Naive B cell (primary cell): ENCODE measurements around the gene FBXL13. TPM values are rescaled to one million over a fixed set of nuclear protein-coding genes. Genes with fewer than 3 reads are reported as not detected.

Source experiments
- ATAC-seq, 2 donors: fragments of 150-1000 bp; cut with Tn5 transposase; 2 replicates each; pipeline ENCODE4 v1.10.0; 2021; ENCODE audit warnings: low read depth in 2 of 2, mild to moderate bottlenecking in 2 of 2, moderate library complexity in 2 of 2
- DNase-seq: peaks from one replicate; pipeline ENCODE4 v3.0.0; 2022
- H3K27ac Mint-ChIP-seq, 6 donors: one replicate each; pipeline ENCODE4 v1.8.0; 2020 to 2022; ENCODE audit warnings: mild to moderate bottlenecking in 6 of 6, mixed read lengths in 6 of 6, moderate library complexity in 5 of 6, inconsistent platforms in 2 of 6
- H3K27me3 Mint-ChIP-seq, 3 donors: one replicate each; pipeline ENCODE4 v1.8.0; 2021 to 2022; ENCODE audit warnings: mixed read lengths in 3 of 3, mild to moderate bottlenecking in 1 of 3
- H3K36me3 Mint-ChIP-seq, 2 donors: one replicate each; pipeline ENCODE4 v1.8.0; 2020 to 2022; ENCODE audit warnings: mixed read lengths in 2 of 2, inconsistent platforms in 1 of 2, mild to moderate bottlenecking in 1 of 2
- H3K4me1 Mint-ChIP-seq, 3 donors: one replicate each; pipeline ENCODE4 v1.8.0; 2020 to 2022; ENCODE audit warnings: mixed read lengths in 3 of 3, inconsistent platforms in 1 of 3, mild to moderate bottlenecking in 1 of 3, moderate library complexity in 1 of 3
- H3K4me3 Mint-ChIP-seq, 8 donors: one replicate each; pipeline ENCODE4 v1.8.0; 2020 to 2022; ENCODE audit warnings: mild to moderate bottlenecking in 8 of 8, mixed read lengths in 8 of 8, moderate library complexity in 8 of 8, inconsistent platforms in 2 of 8
- H3K9me3 Mint-ChIP-seq, 7 donors: one replicate each; pipeline ENCODE4 v1.8.0; 2020 to 2022; ENCODE audit warnings: mixed read lengths in 7 of 7, mild to moderate bottlenecking in 5 of 7, inconsistent platforms in 2 of 7, moderate library complexity in 1 of 7
- polyA plus RNA-seq, 6 donors: library from polyadenylated mRNA; unstranded; fragments of 300-500 nt; fragmentation: Illumina TruSeq; gene quantifications; one replicate each; pipeline ENCODE4 v1.2.3, GENCODE V29; 2021; ENCODE audit warnings: low read depth in 6 of 6

Gene FBXL13
- polyA plus RNA-seq, 6 donors from 2014 or later, result 0.45 to 1.8 (median 0.72) TPM; not detected in 1

DNA sequence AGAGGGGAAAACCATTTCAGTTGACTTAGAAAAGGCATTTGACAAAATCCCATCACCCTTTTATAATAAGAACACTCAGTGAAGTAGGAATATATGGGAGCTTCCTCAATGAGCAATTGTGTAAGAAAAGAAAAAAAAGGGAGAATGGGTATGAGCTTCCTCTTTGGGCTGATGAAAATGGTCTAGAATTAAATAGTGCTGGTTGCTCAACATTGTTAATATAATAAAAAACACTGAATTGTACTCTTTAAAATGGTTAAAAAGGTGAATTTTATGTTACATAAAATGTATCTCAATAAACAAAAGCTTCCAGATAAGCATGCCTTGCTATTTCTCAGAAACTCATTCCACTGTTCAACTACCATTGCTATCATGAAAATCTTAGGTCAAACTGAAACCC, 121.2 kb downstream of the FBXL13 start:
- no peaks in the 10 kb centered on the region for H3K4me1 Mint-ChIP-seq
- H3K27ac Mint-ChIP-seq, result no peak overlapping the region
- no peak for DNase-seq
- no peak overlapping the region for H3K4me3 Mint-ChIP-seq
- peaks cover 0 to 46% of the 10 kb centered on the region in 2 donors for H3K36me3 Mint-ChIP-seq
- H3K9me3 Mint-ChIP-seq, result peaks cover 15 to 58% (median 35%) of the 10 kb centered on the region in 7 donors
- no peak for ATAC-seq
- peaks cover 0 to 8% (median 0%) of the 10 kb centered on the region in 3 donors for H3K27me3 Mint-ChIP-seq

DNA sequence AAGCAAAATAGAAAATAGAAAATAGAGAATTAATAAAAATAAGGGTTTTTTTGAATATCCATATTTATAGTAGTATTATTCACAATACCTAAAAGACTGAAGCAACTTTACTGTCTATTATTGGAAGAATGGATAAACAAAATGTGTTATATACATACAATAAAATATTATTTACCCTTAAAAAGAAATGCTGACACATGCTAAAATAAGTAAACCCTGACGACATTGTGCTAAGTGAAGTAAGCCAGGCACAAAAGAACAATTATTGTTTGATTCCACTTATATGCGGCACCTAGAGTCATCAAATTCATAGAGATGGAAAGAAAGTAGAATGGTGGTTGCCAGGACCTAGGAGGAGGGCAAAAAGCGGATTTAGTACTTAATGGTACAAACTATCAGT, 122.8 kb downstream of the FBXL13 start:
- Mint-ChIP-seq H3K9me3 (peaks cover 15 to 46% (median 30%) of the 10 kb centered on the region in 7 donors), H3K27ac (no peak overlapping the region), H3K36me3 (peaks cover 0 to 46% of the 10 kb centered on the region in 2 donors), H3K4me1 (no peaks in the 10 kb centered on the region), H3K27me3 (peaks cover 0 to 8% (median 0%) of the 10 kb centered on the region in 3 donors), H3K4me3 (no peak overlapping the region)
- DNase-seq (no peak), ATAC-seq (no peak)

DNA sequence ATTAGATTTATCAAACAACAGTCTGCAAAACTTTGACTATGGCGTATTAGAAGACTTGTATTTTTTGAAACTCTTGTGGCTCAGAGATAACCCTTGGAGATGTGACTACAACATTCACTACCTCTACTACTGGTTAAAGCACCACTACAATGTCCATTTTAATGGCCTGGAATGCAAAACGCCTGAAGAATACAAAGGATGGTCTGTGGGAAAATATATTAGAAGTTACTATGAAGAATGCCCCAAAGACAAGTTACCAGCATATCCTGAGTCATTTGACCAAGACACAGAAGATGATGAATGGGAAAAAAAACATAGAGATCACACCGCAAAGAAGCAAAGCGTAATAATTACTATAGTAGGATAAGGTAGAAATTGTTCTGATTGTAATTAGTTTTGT, 130.4 kb downstream of the FBXL13 start:
- H3K36me3 Mint-ChIP-seq, result peaks cover 0 to 3% of the 10 kb centered on the region in 2 donors
- no peak for ATAC-seq

DNA sequence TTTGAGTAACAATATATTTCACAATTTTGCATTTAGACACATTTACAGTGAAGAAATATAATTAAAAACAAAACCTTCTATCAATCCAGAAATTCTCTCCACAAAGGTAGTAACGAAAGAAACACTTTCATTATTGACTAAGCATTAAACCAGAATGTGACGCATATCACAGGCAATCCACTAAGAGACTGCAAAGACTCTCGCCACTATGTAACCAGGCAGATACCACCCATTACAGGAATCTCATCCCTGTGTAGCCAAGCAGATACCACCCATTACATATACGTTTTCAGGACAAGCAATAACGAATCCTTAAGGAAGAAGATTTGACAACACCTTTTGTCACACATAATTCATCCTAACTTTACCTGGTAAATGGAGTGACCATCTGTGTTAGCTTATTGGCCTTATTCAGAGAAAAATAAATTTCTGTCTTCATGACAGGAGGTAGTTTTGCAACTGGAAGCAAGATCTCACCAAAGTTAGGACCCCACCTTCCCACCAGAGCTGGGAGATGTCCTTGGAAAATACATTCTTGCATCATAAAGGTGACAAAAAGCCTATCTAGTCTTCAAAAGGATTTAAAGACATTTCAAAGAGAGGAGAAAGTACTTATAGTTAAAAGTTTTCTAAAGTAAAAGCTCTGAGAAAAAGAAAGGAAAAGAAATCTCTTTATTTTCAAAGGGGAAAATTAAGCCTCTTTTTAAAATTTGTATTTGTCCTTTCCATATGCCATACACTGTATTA, 131.0 kb downstream of the FBXL13 start:
- H3K4me3 Mint-ChIP-seq, result no peak overlapping the region

More for the DNA sequence above, 130.4 kb downstream of the FBXL13 start:
- Mint-ChIP-seq H3K4me3 (no peak overlapping the region), H3K27me3 (no peaks in the 10 kb centered on the region), H3K9me3 (no peaks in the 10 kb centered on the region), H3K4me1 (no peaks in the 10 kb centered on the region), H3K27ac (peak overlapping the region in 2 of 6 donors; percentile 12 to 15)
- DNase-seq, result no peak

DNA sequence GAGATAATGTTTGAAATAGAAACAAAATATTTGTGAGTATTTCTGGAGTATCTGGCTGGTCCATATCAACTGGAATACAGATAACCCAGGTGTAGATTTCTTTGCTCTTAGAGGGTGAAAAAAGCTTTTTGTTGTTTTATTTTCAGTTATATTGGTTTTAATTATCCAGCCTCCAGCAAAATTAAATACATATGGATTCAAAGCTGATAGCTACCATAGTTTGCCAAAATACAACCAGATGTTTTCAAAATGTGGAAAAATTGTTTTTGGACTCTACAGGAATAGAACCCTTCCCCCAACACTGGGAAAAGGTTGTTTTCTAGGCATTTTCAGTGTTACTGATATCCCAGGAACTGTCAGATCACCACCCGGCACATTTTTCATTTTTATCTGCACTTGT, 131.7 kb downstream of the FBXL13 start:
- no peak for DNase-seq
- Mint-ChIP-seq H3K9me3 (no peaks in the 10 kb centered on the region), H3K27ac (no peak overlapping the region), H3K27me3 (no peaks in the 10 kb centered on the region), H3K4me3 (no peak overlapping the region), H3K4me1 (no peaks in the 10 kb centered on the region), H3K36me3 (peaks cover 0 to 3% of the 10 kb centered on the region in 2 donors)
- no peak for ATAC-seq

More for the DNA sequence above, 131.0 kb downstream of the FBXL13 start:
- no peak for ATAC-seq
- no peak for DNase-seq
- Mint-ChIP-seq H3K36me3 (peaks cover 0 to 3% of the 10 kb centered on the region in 2 donors), H3K4me1 (no peaks in the 10 kb centered on the region), H3K27ac (peak overlapping the region in 1 of 6 donors; percentile 15), H3K27me3 (no peaks in the 10 kb centered on the region), H3K9me3 (no peaks in the 10 kb centered on the region)

DNA sequence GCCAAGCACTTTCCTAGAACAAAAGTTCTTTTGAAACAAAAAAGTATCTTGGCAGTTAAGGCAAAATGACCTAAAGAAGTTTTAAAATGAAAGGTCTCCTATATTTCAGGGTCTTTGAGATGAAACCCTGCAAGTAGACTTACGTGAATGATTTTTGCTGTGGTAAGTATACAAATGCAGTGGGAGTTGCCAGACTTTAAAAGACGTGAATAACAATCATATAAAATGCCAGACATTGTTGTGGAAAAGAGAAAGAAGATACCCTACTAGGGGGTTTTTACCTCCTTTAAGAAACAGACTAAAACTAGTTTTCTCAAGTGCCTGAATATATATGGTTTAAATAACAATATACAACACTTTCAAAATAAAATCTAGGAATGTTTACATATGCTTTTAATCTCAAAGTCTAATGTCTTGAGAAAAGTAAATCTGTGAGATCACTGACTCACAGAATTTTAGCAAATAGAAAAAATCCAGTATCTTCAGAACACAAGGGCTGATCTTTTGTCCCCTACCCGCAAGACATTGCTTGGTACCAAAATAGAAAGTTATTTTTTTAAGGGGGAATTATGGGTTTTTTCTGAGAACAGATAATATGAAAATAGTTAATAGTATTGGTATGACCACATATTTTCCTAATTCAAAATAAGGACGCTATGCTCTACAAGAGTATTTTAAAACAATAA, 132.3 kb downstream of the FBXL13 start:
- H3K27ac Mint-ChIP-seq, result no peak overlapping the region

DNA sequence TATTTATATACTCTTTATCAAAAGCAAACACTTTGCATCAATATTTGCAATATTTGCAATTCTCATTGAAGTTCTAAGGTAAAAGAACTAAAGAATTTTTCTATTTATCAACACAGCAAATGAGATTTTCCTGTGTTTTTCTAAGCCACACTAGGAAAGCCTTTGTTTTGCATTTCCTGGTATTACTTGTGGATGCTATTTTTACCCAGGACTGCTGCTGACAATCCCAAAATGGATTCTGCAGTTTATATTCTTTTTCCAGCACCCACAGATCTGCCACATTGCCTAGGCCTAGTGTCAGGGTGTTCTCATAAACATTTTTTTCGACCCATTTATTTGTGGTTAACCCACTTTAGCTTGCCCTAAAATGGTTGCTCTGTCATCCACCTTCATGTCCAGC, 135.9 kb downstream of the FBXL13 start:
- Mint-ChIP-seq H3K4me3 (no peak overlapping the region), H3K36me3 (peaks cover 0 to 3% of the 10 kb centered on the region in 2 donors), H3K4me1 (no peaks in the 10 kb centered on the region), H3K27ac (no peak overlapping the region), H3K27me3 (no peaks in the 10 kb centered on the region), H3K9me3 (no peaks in the 10 kb centered on the region)
- ATAC-seq (no peak), DNase-seq (no peak)

More for the DNA sequence above, 132.3 kb downstream of the FBXL13 start:
- H3K4me1 Mint-ChIP-seq, result no peaks in the 10 kb centered on the region
- H3K36me3 Mint-ChIP-seq, result peaks cover 0 to 3% of the 10 kb centered on the region in 2 donors
- no peak for ATAC-seq
- no peaks in the 10 kb centered on the region for H3K9me3 Mint-ChIP-seq
- no peaks in the 10 kb centered on the region for H3K27me3 Mint-ChIP-seq
- H3K4me3 Mint-ChIP-seq, result no peak overlapping the region
- no peak for DNase-seq

DNA sequence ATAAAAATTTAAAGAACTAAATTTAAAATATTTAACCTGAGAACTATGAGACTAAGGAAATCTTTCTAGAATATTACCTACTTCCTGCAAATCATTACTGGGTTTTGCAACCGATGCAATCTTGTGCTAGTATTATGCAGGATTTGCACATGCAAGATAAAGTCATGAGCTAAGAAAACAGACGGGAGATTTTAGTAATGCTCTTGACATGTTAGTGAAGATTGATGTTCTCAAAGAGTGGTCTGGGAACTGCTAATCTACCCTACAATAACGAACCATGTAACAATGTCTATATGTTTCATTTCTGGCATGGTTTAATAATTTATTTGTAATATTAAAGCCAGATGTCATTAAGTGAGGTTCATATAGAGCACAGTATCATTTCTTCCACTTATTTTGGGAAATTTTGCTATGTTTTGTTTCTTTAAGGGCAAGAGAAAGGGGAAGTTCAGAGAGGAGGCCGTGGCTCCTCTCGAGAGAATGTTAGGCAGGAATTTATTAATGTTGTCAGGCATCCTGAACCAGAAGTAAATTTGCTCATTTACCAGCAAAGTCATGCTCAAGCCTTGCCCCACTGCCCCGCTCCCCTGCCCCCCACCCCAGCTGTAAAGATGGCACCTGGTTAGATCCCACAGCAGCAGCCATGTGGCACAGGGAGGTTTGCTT, 139.0 kb downstream of the FBXL13 start:
- Mint-ChIP-seq H3K27me3 (no peaks in the 10 kb centered on the region), H3K27ac (peak overlapping the region in 3 of 6 donors; percentile 5 to 65 (median 38))

DNA sequence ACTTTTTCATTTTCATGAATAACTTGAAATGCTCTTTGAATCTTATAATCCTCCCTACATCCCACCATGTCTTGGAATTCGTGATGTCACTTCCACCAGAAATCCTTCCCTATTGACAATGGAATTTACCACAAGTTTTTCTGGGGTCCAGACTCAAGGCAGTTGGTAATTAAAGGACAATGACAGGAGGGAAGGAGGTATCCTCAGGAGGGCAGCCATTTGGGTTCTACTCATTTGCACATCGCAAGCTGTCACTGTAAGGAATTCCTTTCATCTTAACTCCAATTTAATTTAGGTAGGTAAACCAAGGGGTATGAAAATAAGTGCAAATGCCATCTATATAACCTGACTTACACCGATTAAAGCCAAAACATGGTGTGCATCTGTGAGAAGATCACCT, 139.9 kb downstream of the FBXL13 start:
- H3K4me3 Mint-ChIP-seq, result no peak overlapping the region
- ATAC-seq, result no peak

More for the DNA sequence above, 139.0 kb downstream of the FBXL13 start:
- Mint-ChIP-seq H3K4me3 (no peak overlapping the region), H3K4me1 (peaks cover 0 to 4% (median 0%) of the 10 kb centered on the region in 3 donors), H3K36me3 (no peaks in the 10 kb centered on the region), H3K9me3 (no peaks in the 10 kb centered on the region)
- ATAC-seq, result no peak
- no peak for DNase-seq

DNA sequence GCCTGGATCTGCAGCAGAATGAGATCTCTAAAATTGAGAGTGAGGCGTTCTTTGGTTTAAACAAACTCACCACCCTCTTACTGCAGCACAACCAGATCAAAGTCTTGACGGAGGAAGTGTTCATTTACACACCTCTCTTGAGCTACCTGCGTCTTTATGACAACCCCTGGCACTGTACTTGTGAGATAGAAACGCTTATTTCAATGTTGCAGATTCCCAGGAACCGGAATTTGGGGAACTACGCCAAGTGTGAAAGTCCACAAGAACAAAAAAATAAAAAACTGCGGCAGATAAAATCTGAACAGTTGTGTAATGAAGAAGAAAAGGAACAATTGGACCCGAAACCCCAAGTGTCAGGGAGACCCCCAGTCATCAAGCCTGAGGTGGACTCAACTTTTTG, 140.4 kb downstream of the FBXL13 start:
- Mint-ChIP-seq H3K9me3 (no peaks in the 10 kb centered on the region), H3K27ac (no peak overlapping the region), H3K27me3 (no peaks in the 10 kb centered on the region), H3K4me3 (no peak overlapping the region), H3K36me3 (no peaks in the 10 kb centered on the region), H3K4me1 (peaks cover 0 to 4% (median 0%) of the 10 kb centered on the region in 3 donors)
- no peak for ATAC-seq
- no peak for DNase-seq

More for the DNA sequence above, 139.9 kb downstream of the FBXL13 start:
- DNase-seq, result no peak
- H3K27me3 Mint-ChIP-seq, result no peaks in the 10 kb centered on the region
- no peaks in the 10 kb centered on the region for H3K36me3 Mint-ChIP-seq
- no peaks in the 10 kb centered on the region for H3K9me3 Mint-ChIP-seq
- no peak overlapping the region for H3K27ac Mint-ChIP-seq
- H3K4me1 Mint-ChIP-seq, result peaks cover 0 to 4% (median 0%) of the 10 kb centered on the region in 3 donors

DNA sequence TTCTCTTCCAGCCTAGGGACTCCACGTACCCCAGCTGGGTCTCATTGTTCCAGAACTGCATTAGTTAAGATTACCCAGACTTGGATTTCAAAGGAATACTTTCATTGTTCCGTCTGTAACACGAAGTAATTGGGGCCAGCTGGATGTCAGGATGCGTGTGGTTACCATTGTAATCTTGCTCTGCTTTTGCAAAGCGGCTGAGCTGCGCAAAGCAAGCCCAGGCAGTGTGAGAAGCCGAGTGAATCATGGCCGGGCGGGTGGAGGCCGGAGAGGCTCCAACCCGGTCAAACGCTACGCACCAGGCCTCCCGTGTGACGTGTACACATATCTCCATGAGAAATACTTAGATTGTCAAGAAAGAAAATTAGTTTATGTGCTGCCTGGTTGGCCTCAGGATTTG, 140.8 kb downstream of the FBXL13 start:
- H3K4me3 Mint-ChIP-seq, result no peak overlapping the region
- no peak for ATAC-seq
- H3K9me3 Mint-ChIP-seq, result no peaks in the 10 kb centered on the region
- H3K4me1 Mint-ChIP-seq, result peaks cover 0 to 4% (median 0%) of the 10 kb centered on the region in 3 donors
- no peaks in the 10 kb centered on the region for H3K36me3 Mint-ChIP-seq
- no peaks in the 10 kb centered on the region for H3K27me3 Mint-ChIP-seq
- no peak overlapping the region for H3K27ac Mint-ChIP-seq
- no peak for DNase-seq

DNA sequence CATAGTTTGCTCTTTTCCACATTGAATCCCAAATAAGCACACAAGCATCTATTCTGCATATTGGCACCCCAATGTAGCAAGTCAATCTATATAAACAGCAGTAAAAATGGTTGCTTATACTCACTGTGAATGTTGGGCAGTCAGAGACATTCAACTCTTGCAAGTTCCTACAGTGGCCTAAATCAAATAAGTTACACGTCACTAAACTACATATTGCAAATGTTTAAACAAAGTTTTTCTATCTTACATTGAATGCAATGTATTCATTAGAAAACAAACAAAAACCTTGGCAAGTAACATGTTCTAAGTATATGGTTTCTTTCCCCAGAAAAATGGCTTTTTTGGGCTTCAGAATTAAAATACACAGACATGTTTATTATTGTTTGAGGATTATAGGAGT, 142.8 kb downstream of the FBXL13 start:
- H3K4me3 Mint-ChIP-seq, result no peak overlapping the region
- no peaks in the 10 kb centered on the region for H3K36me3 Mint-ChIP-seq
- no peak for ATAC-seq
- peaks cover 0 to 4% (median 0%) of the 10 kb centered on the region in 3 donors for H3K4me1 Mint-ChIP-seq
- no peaks in the 10 kb centered on the region for H3K9me3 Mint-ChIP-seq
- no peak overlapping the region for H3K27ac Mint-ChIP-seq
- no peaks in the 10 kb centered on the region for H3K27me3 Mint-ChIP-seq
- DNase-seq, result no peak

DNA sequence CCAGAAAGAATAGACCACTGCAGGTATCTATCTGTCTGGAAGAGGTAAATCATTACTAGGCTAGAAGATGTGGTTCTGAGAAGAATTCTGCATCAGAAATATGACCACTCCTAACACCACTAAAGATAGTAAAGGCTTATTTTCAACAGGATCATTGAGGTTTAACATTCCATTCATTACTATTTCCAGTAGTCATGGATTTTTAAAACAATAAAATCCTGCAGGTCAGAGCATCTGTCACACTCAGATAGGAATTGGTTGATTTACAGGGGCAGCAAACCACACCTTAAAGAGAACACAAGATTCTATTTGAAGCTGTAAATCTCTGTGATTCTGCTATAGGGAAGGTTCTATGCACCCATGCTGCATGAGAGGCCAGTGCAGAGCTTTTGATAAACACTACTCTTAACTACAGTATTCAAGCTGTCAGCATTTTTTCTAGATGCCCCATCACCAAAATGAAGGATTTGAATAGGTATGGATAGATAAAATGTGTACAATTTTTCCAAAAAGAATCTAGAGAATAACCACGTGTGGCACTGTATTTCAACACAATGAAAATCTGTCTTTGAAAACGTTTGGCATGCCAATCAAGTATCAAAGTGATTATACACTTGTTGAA, 147.2 kb downstream of the FBXL13 start:
- no peak for DNase-seq
- peak overlapping the region in 1 of 6 donors; percentile 14 for H3K27ac Mint-ChIP-seq
- H3K27me3 Mint-ChIP-seq, result no peaks in the 10 kb centered on the region
- H3K4me3 Mint-ChIP-seq, result no peak overlapping the region
- H3K36me3 Mint-ChIP-seq, result no peaks in the 10 kb centered on the region
- no peaks in the 10 kb centered on the region for H3K4me1 Mint-ChIP-seq
- ATAC-seq, result no peak
- H3K9me3 Mint-ChIP-seq, result no peaks in the 10 kb centered on the region
